GM19324 (cell line): ENCODE results near the gene GMEB1.
A peak's percentile ranks its signal among the peaks of the same experiment; 100 is the strongest.
"Not testable (repeated sequence)": the region's sequence is repeated elsewhere in the genome, so short reads cannot be mapped to it uniquely, and the experiment has no call there.

Experiments
- ATAC-seq: cut with Tn5 transposase; IDR thresholded peaks from one replicate; pipeline ENCODE4 v1.9.1; 2021; ENCODE audit warnings: mild to moderate bottlenecking, moderate library complexity; ENCODE audit not compliant: unreplicated experiment, low FRiP score

GMEB1 gene

DNA sequence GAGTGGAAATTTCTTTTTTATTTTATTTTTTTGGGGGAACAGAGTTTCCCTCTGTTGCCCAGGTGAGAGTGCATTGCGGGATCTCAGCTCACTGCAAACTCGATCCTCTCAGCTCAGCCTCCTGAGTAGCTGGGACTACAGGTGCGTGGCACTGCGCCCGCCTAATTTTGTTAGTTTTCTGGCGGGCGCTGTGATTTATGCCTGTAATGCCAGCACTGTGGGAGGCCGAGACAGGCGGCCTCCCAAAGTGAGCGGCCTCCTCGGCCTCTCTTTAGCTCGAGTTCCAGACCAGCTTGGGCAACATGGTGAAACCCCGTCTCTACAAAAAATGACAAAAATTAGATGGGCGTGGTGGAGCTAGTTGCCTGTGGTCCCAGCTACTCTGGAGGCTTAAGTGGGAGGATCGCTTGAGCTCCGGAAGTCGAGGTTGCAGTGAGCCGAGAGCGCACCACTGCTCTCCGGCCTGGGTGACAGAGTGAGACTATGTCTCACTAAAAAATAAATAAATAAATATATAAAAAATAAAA, 2.7 kb downstream of the GMEB1 start:
- ATAC-seq = no peak

DNA sequence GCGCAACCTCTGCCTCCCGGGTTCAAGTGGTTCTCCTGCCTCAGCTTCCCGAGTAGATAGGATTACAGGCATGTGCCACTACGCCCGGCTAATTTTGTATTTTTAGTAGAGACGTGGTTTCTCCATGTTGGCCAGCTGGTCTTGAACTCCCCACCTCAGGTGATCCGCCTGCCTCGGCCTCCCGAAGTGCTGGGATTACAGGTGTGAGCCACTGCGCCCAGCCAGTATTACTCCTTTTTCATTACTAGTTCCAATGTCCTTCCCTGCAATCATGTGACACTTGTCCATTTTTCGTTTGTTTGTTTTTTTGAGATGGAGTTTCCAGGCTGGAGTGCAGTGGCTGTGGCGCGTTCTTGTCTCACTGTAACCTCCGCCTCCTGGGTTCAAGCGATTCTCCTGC, 4.4 kb downstream of the GMEB1 start:
- not testable (repeated sequence) for ATAC-seq

DNA sequence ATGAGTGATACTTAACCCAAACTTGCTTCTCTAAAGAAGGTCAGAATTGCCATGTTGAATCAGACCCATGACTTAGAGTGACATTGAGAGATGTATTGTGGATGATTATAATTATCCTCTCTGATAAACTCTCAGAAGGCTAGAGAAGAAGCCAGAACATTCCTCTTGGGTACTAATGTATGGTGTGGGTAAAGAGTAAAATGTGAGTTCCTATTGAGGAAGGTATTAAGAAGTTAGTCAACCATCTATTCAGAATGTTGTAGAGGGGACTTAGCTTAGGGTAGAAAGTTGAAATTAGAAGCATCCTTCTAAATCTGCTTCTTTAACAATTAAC, 7.3 kb downstream of the GMEB1 start:
- ATAC-seq = no peak

DNA sequence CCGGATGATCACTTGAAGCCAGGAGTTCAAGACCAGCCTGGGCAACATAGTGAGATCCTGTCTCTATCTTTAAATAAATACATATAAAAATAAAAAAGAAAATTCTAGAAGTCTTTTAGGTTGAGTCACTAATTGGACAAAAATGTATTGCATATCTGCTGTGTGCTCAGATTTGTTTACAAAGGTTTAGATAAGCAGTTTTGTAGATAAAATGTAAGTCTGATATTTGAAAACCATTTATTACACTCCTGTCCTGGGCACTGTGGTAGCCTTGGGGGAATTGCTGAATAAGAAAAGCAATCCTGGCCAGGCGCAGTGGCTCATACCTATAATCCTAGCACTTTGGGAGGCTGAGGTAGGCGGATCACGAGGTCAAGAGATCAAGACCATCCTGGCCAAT, 11.6 kb downstream of the GMEB1 start:
- ATAC-seq = no peak

DNA sequence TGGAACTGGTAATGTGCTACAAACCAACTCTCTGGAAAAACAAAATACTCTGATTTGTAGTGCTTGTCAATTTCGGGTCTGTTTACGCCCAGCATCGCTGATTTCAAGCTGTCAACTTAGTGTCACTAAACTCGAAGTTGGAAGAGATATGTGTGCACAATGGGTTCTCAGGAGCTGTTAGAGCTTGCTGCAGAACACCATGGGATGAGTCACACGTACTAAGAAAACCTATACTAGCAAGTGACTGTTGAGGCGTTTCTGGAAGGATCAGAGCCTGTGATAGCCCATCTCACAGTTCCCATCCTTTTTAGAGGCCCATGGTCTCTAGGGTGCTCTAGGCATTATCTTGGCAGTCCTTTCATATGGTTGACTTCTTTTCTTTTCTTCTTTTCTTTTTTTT, 14.3 kb downstream of the GMEB1 start:
- no peak for ATAC-seq

DNA sequence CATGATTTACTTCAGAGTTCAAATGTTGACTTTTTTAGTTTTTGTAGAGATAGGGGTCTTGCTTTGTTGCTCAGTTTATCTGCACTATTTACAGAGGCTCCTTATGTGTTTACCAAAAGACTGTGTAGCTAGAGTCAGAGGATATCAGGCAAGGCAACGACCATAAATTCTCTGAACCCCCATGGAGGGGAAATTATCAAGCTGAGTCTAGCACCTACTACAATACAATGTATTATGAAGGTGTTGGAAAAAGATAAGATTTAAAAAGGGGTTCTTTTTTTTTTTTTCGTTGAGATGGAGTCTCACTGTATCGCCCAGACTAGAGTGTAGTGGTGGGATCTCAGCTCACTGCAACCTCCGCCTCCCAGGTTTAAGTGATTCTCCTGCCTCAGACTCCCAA, 16.4 kb downstream of the GMEB1 start:
- ATAC-seq = no peak

DNA sequence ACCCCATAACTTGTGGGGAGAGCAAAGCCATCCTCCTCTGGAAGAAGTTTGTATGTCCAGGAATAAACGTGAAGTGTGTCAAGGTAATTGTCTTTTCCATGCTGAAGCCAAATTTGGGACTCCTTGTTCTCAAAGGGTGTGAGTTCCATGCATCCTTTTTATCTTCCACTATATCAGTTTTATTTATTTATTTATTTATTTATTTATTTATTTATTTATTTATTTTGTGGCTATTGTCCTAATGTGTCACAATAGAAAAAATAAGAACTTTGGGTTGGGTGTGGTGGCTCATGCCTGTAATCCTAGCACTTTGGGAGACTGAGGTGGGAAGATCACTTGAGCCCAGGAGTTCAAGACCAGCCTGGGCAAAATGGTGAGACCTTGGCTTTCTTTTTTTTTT, 23.0 kb downstream of the GMEB1 start:
- not testable (repeated sequence) for ATAC-seq

DNA sequence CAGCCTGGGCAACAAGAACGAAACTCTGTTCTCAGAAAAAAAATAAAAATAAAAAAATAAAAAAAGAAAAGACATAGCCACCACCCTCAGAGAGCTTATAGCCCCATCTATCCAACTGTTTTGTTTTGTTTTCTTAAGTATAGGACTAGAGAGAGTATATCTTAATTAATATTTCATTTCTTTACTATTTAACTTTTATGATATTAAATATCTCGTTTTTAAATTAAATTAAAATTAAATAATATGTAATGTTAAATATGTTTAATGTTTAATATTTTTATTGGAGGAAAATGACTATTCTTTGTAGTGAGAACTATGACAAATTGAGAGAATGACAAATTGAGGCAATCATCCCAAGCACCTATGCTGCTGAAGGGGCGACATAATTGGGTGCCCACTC, 35.0 kb downstream of the GMEB1 start:
- ATAC-seq = no peak

DNA sequence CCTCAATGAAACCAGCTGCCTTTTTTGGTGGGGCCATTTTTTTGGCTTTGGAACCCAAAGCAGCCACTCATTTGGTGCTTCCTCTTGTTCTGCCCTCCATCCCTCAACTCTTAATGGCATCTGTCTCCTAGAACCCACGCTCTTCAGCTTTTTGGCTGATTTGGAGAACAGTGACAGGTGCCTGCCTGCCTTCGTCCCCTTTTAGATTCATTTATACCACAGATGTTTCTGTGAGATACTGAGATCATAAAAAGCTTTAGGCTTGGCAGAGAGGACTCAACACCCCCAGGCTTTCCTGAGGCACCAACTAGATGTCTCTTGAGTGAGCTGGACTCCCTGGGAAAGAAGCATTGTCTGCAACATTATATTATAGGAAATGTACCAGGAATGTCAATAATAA, 47.8 kb downstream of the GMEB1 start:
- no peak for ATAC-seq

DNA sequence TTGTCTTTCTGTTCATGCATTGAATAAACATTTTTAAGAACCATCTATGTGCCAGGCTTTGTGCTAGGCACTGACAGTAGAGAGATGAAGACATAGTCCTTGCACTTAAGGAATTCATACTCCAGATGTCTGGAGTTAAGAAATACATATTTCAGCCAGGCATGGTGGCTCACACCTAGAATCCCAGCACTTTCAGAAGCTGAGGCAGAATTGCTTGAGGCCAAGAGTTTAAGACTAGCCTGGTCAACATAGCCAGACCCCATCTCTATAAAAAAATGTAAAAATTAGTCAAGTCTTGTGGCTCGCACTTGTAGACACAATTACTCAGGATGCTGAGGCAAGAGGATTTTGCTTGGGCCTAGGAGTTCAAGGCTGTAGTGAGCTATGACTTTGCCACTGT, 49.6 kb downstream of the GMEB1 start:
- ATAC-seq = no peak

DNA sequence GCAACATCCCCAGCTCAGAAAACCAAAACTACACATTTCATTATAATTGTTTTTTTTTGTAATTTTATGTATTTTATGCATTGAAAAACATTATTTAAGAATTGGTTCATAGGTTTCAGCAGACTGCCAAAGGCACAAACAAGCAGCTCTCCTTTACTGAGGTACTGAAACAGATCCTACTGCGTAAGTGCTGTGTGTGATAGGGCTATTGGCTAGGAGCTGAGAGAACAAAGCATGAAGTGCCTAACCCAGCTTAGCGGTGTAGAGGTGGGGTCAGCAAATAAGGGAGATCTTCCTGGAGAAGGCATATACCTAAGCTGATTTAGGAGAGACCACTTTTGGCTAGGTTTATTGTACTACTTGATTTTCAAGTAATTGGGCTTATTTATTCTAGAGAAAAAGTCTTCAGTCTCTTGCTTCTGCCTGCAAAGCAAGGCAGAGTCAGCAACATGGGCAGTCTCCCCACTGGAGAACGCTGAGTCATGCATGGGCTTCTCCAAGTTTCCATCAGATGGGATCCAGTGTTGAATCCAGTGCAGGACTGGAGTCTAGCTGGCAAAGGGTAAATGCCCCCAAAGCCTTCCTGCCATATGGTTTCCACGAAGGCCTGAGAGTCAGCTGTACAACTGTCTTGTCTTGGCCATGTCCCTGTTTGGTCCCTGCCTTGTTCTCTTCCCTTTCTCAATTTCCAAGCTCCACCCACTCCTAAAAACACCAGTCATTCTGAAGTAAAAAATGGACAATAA, 50.2 kb downstream of the GMEB1 start:
- ATAC-seq = no peak

DNA sequence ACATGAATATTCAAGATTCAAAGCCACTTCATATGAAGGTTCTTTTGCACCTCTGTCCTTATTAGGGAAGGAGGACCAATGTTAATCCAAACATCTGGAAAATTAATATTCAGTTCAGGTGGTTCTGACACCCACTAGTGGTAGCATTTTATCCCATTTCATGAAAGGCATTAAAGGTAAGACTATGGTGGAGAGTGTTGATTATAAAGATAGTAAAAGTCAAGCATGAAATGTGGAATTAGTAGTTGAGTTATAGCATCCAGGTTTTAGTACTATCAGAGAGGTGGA, 50.7 kb downstream of the GMEB1 start:
- ATAC-seq = no peak

DNA sequence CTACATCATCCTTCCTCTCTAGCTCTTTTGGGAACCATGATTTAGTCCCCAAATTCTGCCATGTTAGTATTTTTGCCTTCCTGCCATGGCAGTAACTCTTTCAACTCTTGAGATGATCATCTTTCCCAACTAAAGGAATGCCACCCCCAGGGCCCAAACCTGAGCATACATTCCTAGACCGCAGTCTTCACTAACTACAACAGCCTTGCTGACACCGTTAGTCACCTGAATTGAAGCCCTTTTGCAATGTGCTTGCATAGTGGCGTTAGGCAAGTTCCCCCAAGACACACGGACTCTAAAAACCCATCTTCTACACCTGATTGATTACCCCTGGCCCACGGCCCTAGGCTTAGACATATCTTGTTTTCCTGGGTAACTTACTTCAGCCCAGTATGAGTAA, 51.8 kb downstream of the GMEB1 start:
- ATAC-seq = no peak

DNA sequence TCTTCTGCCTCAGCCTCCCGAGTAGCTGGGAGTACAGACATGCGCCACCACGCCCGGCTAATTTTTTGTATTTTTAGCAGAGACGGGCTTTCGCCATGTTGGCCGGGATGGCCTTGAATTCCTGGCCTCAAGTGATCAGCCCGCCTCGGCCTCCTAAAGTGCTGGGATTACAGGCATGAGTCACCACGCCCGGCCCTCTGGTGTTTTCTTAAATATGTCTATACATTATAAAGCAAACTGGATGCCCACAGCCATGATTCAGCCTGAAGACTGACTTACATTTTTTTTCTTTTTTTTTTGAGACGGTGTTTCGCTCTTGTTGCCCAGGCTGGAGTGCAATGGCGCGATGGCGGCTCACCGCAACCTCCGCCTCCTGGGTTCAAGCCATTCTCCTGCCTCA, 53.3 kb downstream of the GMEB1 start:
- ATAC-seq = not testable (repeated sequence)

DNA sequence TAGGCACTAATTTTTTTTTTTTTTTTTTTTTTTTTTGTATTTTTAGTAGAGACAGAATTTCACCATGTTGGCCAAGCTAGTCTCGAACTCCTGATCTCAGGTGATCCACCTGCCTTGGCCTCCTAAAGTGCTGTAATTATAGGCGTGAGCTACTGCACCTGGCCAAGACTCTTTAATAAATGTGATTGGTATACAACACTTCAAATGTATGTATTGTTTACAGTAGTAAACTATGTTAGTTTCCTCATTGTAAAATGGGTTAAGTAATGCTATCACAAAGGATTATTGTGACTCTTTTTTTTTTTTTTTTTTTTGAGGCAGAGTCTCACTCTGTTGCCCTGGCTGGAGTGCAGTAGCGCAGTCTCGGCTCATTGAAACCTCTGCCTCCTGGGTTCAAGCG, 56.8 kb downstream of the GMEB1 start:
- ATAC-seq = not testable (repeated sequence)

DNA sequence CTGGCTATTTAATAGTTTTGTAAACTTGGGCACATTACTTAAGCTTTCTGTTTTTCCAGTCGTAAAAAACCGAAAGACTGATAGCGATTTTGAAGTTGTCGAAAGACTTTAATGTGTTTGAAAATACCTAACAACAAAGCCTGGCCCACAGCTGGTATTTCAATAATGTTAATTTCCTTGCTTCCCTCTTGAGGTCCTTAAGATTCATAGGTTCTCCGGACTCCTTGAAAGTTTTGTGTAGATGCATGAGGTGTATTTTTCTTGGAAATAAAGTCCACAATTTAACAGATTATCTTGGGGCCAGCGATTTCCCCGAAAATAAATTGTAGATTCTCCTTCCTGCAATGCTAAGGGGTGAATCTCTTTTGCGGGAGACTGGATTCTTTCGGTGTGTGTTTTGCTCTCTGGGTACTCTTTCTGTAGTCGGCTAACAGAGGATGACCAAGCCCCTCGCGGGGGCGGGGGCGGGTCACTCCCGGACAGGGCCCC, 67.4 kb downstream of the GMEB1 start:
- ATAC-seq = no peak

DNA sequence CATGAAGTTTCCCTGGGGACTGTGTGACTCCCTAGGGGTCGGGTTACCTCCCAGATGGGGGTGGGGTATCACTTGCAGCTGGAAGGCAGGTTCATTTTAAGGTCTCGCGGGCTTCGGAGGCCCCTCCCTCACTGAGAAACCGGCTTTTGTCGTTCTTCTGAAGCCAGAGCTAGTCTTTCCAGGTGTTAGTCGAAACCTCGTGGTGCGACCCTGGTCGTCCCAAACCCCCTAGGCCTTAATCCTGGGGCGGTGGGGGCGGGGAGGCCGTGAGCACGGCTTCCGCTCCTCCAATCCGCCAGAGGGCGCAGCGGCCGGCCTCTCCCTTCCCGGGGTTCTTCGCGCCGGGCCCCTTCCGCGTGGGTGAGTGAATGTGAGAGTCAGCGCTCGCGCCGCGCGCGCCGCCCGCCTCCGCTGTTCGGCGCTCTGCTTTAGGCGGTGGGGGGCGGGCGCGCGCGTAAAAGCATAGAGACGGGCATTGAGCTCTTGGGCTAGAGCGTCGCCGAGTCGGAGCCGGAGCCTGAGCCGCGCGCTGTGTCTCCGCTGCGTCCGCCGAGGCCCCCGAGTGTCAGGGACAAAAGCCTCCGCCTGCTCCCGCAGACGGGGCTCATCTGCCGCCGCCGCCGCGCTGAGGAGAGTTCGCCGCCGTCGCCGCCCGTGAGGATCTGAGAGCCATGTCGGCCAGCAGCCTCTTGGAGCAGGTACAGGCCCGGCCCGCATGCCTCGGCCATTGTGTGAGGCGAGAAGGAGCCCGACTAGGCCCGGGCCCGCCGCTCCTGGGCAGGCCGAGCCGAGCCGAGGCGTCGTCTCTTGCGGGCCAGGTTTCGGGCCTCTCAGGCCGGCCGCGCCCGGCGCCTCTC, 68.1 kb downstream of the GMEB1 start, which contains the start of gene YTHDF2:
YTHDF2 (plus strand) TSS at position 491 of the 857 bp plus-strand sequence; CDS start at position 672, 181 bp downstream.
- ATAC-seq = peak; percentile 97

DNA sequence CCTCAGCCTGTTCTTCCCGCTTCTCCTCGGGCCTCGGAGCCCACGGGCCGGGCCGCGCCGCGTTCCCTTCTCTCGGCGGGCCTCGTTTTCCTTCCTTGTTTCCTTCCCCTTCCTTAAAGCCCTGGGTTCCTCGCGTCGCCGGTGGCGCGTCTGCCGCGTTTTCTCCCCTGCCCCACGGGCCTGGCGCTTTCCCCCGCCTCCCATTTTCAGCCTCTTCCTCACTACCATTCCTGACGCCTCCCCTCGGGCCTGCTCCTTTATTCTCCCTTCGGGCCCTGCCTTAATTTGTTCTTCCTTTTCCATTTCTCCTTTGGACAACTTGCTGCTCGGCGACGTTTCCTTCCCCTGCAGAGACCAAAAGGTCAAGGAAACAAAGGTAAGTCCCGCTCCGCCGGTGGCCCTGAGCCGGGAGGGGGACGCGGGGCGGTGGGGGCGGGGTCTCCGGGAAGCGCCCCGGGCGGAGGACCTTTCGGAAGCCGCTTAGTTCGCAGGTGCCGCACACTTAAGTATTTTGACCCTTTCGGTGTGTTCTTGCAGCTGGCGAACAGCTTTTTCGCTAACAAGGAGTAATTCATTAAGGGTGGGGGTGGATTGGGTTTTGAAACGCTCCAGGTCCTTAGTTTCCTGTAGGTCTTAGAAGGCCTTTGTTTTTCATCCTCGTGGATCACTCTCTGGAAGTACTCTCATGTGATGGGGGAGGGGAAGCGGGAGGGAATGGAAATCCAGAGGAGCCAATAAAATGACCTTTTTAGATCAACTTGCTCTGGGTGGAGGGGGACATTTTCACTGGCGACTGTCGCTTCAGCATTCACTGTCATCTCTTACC, 68.9 kb downstream of the GMEB1 start:
- peak; percentile 6 for ATAC-seq

DNA sequence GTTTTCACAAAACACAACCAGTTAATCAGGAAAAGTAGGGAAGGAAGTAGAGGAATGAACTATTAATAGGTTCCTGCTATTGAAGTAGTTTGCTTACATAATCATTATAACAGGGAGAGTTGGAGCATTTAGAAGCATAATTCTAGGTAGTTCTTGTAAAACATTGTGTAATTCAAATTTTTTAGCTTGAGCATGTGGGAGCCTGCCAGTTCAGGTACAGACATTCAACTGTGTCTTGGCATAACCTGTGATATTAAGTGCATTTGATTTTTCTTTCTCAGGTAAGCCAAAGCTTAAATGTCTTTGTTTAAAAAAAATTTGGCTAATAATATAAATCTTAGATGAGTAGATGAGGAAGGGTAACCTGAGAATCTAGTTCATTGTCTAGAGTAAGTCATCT, 71.5 kb downstream of the GMEB1 start:
- no peak for ATAC-seq

DNA sequence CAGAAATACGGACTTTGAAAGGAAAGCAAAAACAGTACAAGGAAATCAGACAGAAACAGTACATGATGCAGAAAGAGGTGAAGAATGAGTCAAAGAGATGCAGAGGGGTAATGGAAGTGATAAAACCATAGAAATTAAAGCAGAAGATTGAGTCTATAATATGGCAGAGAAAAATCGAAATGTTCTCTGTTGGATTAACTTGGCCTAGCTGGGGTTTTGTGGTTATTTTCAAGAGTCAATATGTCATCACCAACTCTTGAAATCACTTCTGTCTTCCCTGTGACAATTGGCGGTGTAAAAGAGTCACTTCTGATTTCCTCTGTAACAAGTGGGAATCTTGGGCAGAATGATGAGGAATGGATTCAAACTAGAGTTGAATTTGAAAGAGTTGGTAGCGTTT, 75.6 kb downstream of the GMEB1 start:
- no peak for ATAC-seq

DNA sequence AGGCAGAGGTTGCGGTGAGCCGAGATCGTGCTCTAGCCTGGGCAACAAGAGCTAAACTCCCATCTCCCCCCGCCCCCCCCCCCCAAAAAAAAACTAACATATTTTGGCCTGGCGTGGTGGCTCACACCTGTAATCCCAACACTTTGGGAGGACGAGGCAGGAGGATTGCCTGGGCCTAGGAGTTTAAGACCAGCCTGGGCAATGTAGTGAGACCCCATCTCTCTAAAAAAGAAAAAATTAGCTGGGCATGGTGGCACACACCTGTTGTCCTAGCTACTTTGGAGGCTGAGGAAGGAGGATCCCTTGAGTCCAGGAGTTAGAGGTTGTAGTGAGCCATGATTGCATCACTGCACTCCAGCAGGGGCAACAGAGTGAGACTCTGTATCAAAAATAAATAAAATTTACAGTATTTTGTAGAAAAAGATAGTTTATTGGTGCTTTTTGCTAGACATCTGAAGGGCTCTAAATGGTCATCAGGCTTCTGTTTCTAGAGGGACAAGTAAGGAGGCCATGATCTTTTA, 77.1 kb downstream of the GMEB1 start:
- ATAC-seq = no peak
